GM12801 (cell line): ENCODE data around the gene CDK19.

ENCODE experiments used
- CTCF ChIP-seq: IDR thresholded peaks from one replicate; pipeline ENCODE4 v1.5.1; 2011; ENCODE audit warnings: control low read depth; ENCODE audit not compliant: insufficient read length; ENCODE audit errors: extremely low read depth

The CDK19 gene

GRCh38 chr6:110703906-110704594 lies 111.2 kb downstream of the CDK19 start:
- TF ChIP-seq CTCF: no peak

- TF ChIP-seq CTCF: no peak
Observed at GRCh38 chr6:110703010-110703905, 112.0 kb downstream of the CDK19 start.

GRCh38 chr6:110699780-110700179 lies 115.5 kb downstream of the CDK19 start:
- no peak for TF ChIP-seq CTCF

GRCh38 chr6:110693994-110694393 lies 121.3 kb downstream of the CDK19 start:
- no peak for TF ChIP-seq CTCF

GRCh38 chr6:110693296-110693695 lies 122.0 kb downstream of the CDK19 start:
- TF ChIP-seq CTCF: no peak

GRCh38 chr6:110690916-110691315 lies 124.4 kb downstream of the CDK19 start:
- no peak for TF ChIP-seq CTCF

- TF ChIP-seq CTCF: no peak
Observed at GRCh38 chr6:110690106-110690654, 125.1 kb downstream of the CDK19 start.
